Common myeloid progenitor, CD34-positive (primary cell): ENCODE measurements around the gene CCT3.

ENCODE experiments used
- CTCF ChIA-PET: fragments of 350-600 bp; sonication (Branson Sonifier 250); formaldehyde crosslinking; loops from one replicate; lab custom pipeline; 2021; ENCODE audit warnings: antibody characterized with exemption; lab: Charles Lee
- POLR2A ChIA-PET: fragments of 350-600 bp; sonication (Branson Sonifier 250); formaldehyde crosslinking; loops from one replicate; lab custom pipeline; 2021; ENCODE audit warnings: antibody characterized with exemption; lab: Charles Lee
- DNase-seq, 3 donors: peaks; one replicate each; pipeline versions ENCODE4 v3.0.0 to v3.0.0-alpha.2; 2013
- H3K27ac ChIP-seq, 2 experiments: 1 replicate in 1 of 2; 2 replicates in 1 of 2; pipeline ENCODE4 v1.7.0; 2013; ENCODE audit warnings: inconsistent platforms in 2 of 2, low read length in 2 of 2, mild to moderate bottlenecking in 2 of 2, low read depth in 1 of 2, moderate library complexity in 1 of 2; ENCODE audit not compliant: severe bottlenecking in 2 of 2, insufficient read depth in 1 of 2, poor library complexity in 1 of 2
- H3K27me3 ChIP-seq, 5 experiments: replicated peaks in 2 of 5; 1 replicate in 3 of 5; 2 replicates in 2 of 5; pipeline versions ENCODE4 v1.6.1 to v1.7.0; 2013; ENCODE audit warnings: low read length in 4 of 5, mild to moderate bottlenecking in 2 of 5, moderate library complexity in 2 of 5, inconsistent platforms in 1 of 5; ENCODE audit not compliant: insufficient read depth in 5 of 5, control insufficient read depth in 4 of 5
- H3K36me3 ChIP-seq, 4 experiments: 1 replicate in 2 of 4; 2 replicates in 2 of 4; pipeline versions ENCODE4 v1.6.1 to v1.7.0; 2013; ENCODE audit warnings: low read length in 3 of 4, control low read depth in 1 of 4, mild to moderate bottlenecking in 1 of 4; ENCODE audit not compliant: control insufficient read depth in 4 of 4, insufficient read depth in 4 of 4
- H3K4me1 ChIP-seq, 4 experiments: 1 replicate in 3 of 4; 2 replicates in 1 of 4; pipeline versions ENCODE4 v1.6.1 to v1.7.1; 2013; ENCODE audit warnings: low read length in 3 of 4, mild to moderate bottlenecking in 3 of 4, control low read depth in 1 of 4, inconsistent platforms in 1 of 4, moderate library complexity in 1 of 4; ENCODE audit not compliant: control insufficient read depth in 4 of 4, insufficient read depth in 4 of 4; ENCODE audit errors: control extremely low read depth in 1 of 4
- H3K4me3 ChIP-seq, 7 experiments: 1 replicate in 4 of 7; 2 replicates in 3 of 7; pipeline versions ENCODE4 v1.5.1 to v1.7.0; 2013; ENCODE audit warnings: mild to moderate bottlenecking in 7 of 7, low read length in 6 of 7, moderate library complexity in 6 of 7, inconsistent platforms in 2 of 7, low read depth in 2 of 7, control low read depth in 1 of 7; ENCODE audit not compliant: insufficient read depth in 4 of 7, control insufficient read depth in 1 of 7; ENCODE audit errors: extremely low read depth in 1 of 7
- H3K9me3 ChIP-seq, 5 experiments: 1 replicate in 4 of 5; 2 replicates in 1 of 5; pipeline versions ENCODE4 v1.6.1 to v1.7.1; 2013; ENCODE audit warnings: low read length in 4 of 5, mild to moderate bottlenecking in 2 of 5, inconsistent platforms in 1 of 5, low read depth in 1 of 5, moderate library complexity in 1 of 5; ENCODE audit not compliant: control insufficient read depth in 4 of 5, insufficient read depth in 2 of 5; ENCODE audit errors: control extremely low read depth in 1 of 5
- WGBS: methylation state at CpG from one replicate; pipeline ENCODE4 v1.1.5; 2013; ENCODE audit not compliant: insufficient coverage; 5-methylcytosine and 5-hydroxymethylcytosine counted together

CCT3 gene

GRCh38 chr1:156295391-156295947 is 42.6 kb downstream of the CCT3 start, which contains the start of gene GLMP:
Gene GLMP, minus strand, starts transcription at chr1:156295679. Its CDS starts 34 bp downstream, at chr1:156295645.
- Histone ChIP-seq H3K27ac (peak within 1 kb of the TSS in 1 of 2 experiments; percentile 69), H3K27me3 (no peaks in the 10 kb centered on the region), H3K4me1 (peaks cover 9 to 26% (median 18%) of the 10 kb centered on the region in 4 experiments), H3K36me3 (peaks cover 0 to 31% (median 7%) of the 10 kb centered on the region in 4 experiments), H3K9me3 (no peaks in the 10 kb centered on the region), H3K4me3 (peak within 1 kb of the TSS; percentile 51 to 89 (median 75))
- ChIA-PET POLR2A (no interaction called here), CTCF (interaction anchor here (1.0 kb wide), 1 partner anchor 12 kb away, joined by 3 read pairs; the partner anchor contains the start of gene SMG5)
- WGBS: 0% methylated on average over 15 of the region's 17 CpGs
- peak; percentile 39 to 73 (median 62) for DNase-seq

- no peak for DNase-seq
- Histone ChIP-seq H3K27me3 (no peaks in the 10 kb centered on the region), H3K27ac (no peak overlapping the region), H3K4me3 (no peak overlapping the region), H3K9me3 (no peaks in the 10 kb centered on the region), H3K4me1 (peaks cover 9 to 26% (median 18%) of the 10 kb centered on the region in 4 experiments), H3K36me3 (peaks cover 0 to 37% (median 7%) of the 10 kb centered on the region in 4 experiments)
- ChIA-PET CTCF (interaction anchor here (0.9 to 1.2 kb wide), 2 partner anchors 8 to 25 kb away, joined by 3 to 4 read pairs; no protein-coding TSS in a partner anchor), POLR2A (no interaction called here)
- 100% methylated on average over 5 of the region's 9 CpGs for WGBS
These were observed 44.2 kb downstream of the CCT3 start for GRCh38 chr1:156293895-156294294.

GRCh38 chr1:156293098-156293434 is 45.0 kb downstream of the CCT3 start:
- CTCF ChIA-PET: no interaction called here
- no peak for DNase-seq

GRCh38 chr1:156291226-156292061 is 46.6 kb downstream of the CCT3 start:
- peak; percentile 64 to 78 (median 76) for DNase-seq
- 25% methylated on average over 36 of the region's 37 CpGs for WGBS
- Histone ChIP-seq H3K4me3 (peak overlapping the region in 5 of 7 experiments; percentile 13 to 75 (median 59)), H3K9me3 (no peaks in the 10 kb centered on the region), H3K36me3 (peaks cover 0 to 44% (median 9%) of the 10 kb centered on the region in 4 experiments), H3K27me3 (no peaks in the 10 kb centered on the region), H3K27ac (peak overlapping the region in 1 of 2 experiments; percentile 64), H3K4me1 (peaks cover 9 to 26% (median 18%) of the 10 kb centered on the region in 4 experiments)
- CTCF ChIA-PET: interaction anchor here (1.0 to 1.2 kb wide), 2 partner anchors 8 to 15 kb away, joined by 3 to 5 read pairs; partner anchors contain the start of gene SMG5
- POLR2A ChIA-PET: interaction anchor here (1.4 kb wide), 1 partner anchor 9 kb away, joined by 5 read pairs; the partner anchor contains the start of gene SMG5

More at GRCh38 chr1:156293098-156293434, 45.0 kb downstream of the CCT3 start:
- POLR2A ChIA-PET: no interaction called here
- H3K27me3 ChIP-seq: no peaks in the 10 kb centered on the region
- peaks cover 9 to 26% (median 18%) of the 10 kb centered on the region in 4 experiments for H3K4me1 ChIP-seq
- no peak overlapping the region for H3K4me3 ChIP-seq
- 98% methylated on average over 8 of the region's 8 CpGs for WGBS
- peaks cover 0 to 43% (median 9%) of the 10 kb centered on the region in 4 experiments for H3K36me3 ChIP-seq
- H3K9me3 ChIP-seq: no peaks in the 10 kb centered on the region
- no peak overlapping the region for H3K27ac ChIP-seq

- H3K27me3 ChIP-seq: no peaks in the 10 kb centered on the region
- no peak overlapping the region for H3K4me3 ChIP-seq
- H3K27ac ChIP-seq: no peak overlapping the region
- POLR2A ChIA-PET: no interaction called here
- H3K4me1 ChIP-seq: peaks cover under 1 to 16% (median 10%) of the 10 kb centered on the region in 4 experiments
- CTCF ChIA-PET: interaction anchor here (0.7 kb wide), 1 partner anchor 193 kb away, joined by 3 read pairs; no protein-coding TSS in a partner anchor
- H3K36me3 ChIP-seq: peaks cover 0 to 51% (median 14%) of the 10 kb centered on the region in 4 experiments
- H3K9me3 ChIP-seq: no peaks in the 10 kb centered on the region
- DNase-seq: no peak
These were observed 48.2 kb downstream of the CCT3 start for GRCh38 chr1:156289857-156290256.

GRCh38 chr1:156286061-156286460 is 52.0 kb downstream of the CCT3 start:
- DNase-seq: no peak
- H3K36me3 ChIP-seq: peaks cover 0 to 21% (median 8%) of the 10 kb centered on the region in 4 experiments
- 93% methylated on average over 6 of the region's 8 CpGs for WGBS
- H3K4me1 ChIP-seq: peaks cover 11 to 26% (median 20%) of the 10 kb centered on the region in 4 experiments
- no peaks in the 10 kb centered on the region for H3K27me3 ChIP-seq
- CTCF ChIA-PET: interaction anchor here (0.9 to 1.1 kb wide), 3 partner anchors 8 to 36 kb away, joined by 3 to 4 read pairs (median 3); no protein-coding TSS in a partner anchor
- no peak overlapping the region for H3K4me3 ChIP-seq
- H3K9me3 ChIP-seq: no peaks in the 10 kb centered on the region
- H3K27ac ChIP-seq: no peak overlapping the region
- POLR2A ChIA-PET: no interaction called here
